ENCODE results near the gene ATG2A. TPM values are rescaled to one million over a fixed set of nuclear protein-coding genes. Genes with fewer than 3 reads are reported as not detected.
A peak's percentile ranks its signal among the peaks of the same experiment; 100 is the strongest.

Gene ATG2A
- total and polyA plus RNA-seq, 2 donors from 2014 or later = 16.8 to 26.9 TPM

DNA sequence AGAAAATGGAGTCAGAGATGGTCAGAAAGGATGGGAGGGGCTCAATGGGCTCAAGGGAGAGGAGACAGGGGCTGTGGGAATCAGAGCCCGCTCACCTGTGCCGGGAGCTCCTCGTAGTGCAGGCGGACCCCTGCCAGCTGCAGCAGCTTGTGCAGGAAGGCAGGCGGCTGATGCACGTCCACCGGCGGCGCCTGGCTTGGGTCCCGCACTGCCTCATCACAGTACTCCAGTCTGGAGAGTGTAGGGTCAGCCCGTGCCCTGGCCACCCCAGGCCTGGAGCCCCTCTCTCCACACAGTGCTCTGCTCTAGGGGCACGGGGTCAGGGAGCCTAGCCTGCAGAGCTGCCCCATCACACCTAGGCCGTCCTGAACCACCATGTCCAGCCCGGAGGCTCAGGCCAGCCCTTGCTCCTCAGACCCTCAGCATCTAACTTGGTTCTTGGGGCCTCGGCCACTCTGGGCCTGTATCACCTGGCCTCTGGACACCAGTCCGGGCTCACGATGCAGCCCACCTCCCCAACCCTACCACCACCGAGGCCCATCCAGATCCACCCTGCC, 3.8 kb downstream of the ATG2A start:
- Histone ChIP-seq H3K27ac (ENCODE audit: low read depth in 2 of 2, low read length in 2 of 2) (no peak overlapping the region), H3K9ac (ENCODE audit: low read length in 3 of 3) (no peak overlapping the region), H3K4me3 (ENCODE audit: low read length in 3 of 3) (no peak overlapping the region), H3K27me3 (ENCODE audit: control insufficient read depth, insufficient read depth, low read length) (no peaks in the 10 kb centered on the region), H3K4me1 (ENCODE audit: control insufficient read depth in 2 of 3, insufficient read depth in 2 of 3, low read depth in 1 of 3, low read length in 3 of 3) (peaks cover 0 to 15% (median 4%) of the 10 kb centered on the region in 3 donors), H3K9me3 (ENCODE audit: control insufficient read depth in 2 of 3, insufficient read depth in 1 of 3, low read length in 3 of 3) (no peaks in the 10 kb centered on the region), H3K36me3 (ENCODE audit: control insufficient read depth in 2 of 3, insufficient read depth in 3 of 3, low read length in 3 of 3) (peaks cover 0 to 38% (median 13%) of the 10 kb centered on the region in 3 donors)
- intact Hi-C loops (cut with DNase I) = no loop called here
- DNase-seq (no peak), FAIRE-seq (no peak)
- no peak for TF ChIP-seq CTCF (IDR thresholded peaks at IDR 0.05; ENCODE audit: borderline replicate concordance, extremely low read depth, insufficient read depth)

GRCh38 chr11:64911689-64912088, 5.3 kb downstream of the ATG2A start:
- Histone ChIP-seq H3K4me1 (ENCODE audit: control insufficient read depth in 2 of 3, insufficient read depth in 2 of 3, low read depth in 1 of 3, low read length in 3 of 3) (peaks cover 0 to 12% (median 4%) of the 10 kb centered on the region in 3 donors), H3K9ac (ENCODE audit: low read length in 3 of 3) (no peak overlapping the region), H3K9me3 (ENCODE audit: control insufficient read depth in 2 of 3, insufficient read depth in 1 of 3, low read length in 3 of 3) (no peaks in the 10 kb centered on the region), H3K27ac (ENCODE audit: low read depth in 2 of 2, low read length in 2 of 2) (no peak overlapping the region), H3K4me3 (ENCODE audit: low read length in 3 of 3) (no peak overlapping the region), H3K36me3 (ENCODE audit: control insufficient read depth in 2 of 3, insufficient read depth in 3 of 3, low read length in 3 of 3) (peaks cover 0 to 44% (median 15%) of the 10 kb centered on the region in 3 donors), H3K27me3 (ENCODE audit: control insufficient read depth, insufficient read depth, low read length) (no peaks in the 10 kb centered on the region)
- no peak for FAIRE-seq
- intact Hi-C loops (cut with DNase I) = no loop called here
- no peak for TF ChIP-seq CTCF (IDR thresholded peaks at IDR 0.05; ENCODE audit: borderline replicate concordance, extremely low read depth, insufficient read depth)
- no peak for DNase-seq

DNA sequence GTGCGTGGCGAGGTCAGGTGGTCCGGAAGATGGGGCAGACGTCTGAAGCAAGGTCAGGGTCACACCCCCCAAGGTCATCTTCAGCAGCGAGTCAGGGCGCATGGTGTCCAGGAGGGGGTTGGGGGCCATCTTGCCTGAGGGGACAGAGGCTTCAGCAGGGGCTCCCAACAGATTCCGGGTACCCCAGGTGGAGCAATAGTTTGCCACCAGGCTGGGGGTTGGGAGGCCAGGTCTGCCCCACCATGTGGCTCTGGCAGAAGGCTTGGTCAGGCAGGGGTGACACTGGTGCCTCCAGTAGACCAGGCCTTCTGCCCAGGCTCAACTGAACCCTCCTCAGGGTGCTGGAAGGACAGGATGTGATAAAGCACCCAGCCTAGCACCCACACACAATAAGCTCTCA, 5.9 kb downstream of the ATG2A start:
- no peak for FAIRE-seq
- no peak overlapping the region for H3K4me3 ChIP-seq (ENCODE audit: low read length in 3 of 3)
- TF ChIP-seq CTCF (IDR thresholded peaks at IDR 0.05; ENCODE audit: borderline replicate concordance, extremely low read depth, insufficient read depth) = no peak

More for the DNA sequence above, 5.9 kb downstream of the ATG2A start:
- DNase-seq = peak in 1 of 5 donors; percentile 59
- Histone ChIP-seq H3K27me3 (ENCODE audit: control insufficient read depth, insufficient read depth, low read length) (no peaks in the 10 kb centered on the region), H3K9me3 (ENCODE audit: control insufficient read depth in 2 of 3, insufficient read depth in 1 of 3, low read length in 3 of 3) (no peaks in the 10 kb centered on the region), H3K4me1 (ENCODE audit: control insufficient read depth in 2 of 3, insufficient read depth in 2 of 3, low read depth in 1 of 3, low read length in 3 of 3) (peaks cover 0 to 7% (median 4%) of the 10 kb centered on the region in 3 donors), H3K36me3 (ENCODE audit: control insufficient read depth in 2 of 3, insufficient read depth in 3 of 3, low read length in 3 of 3) (peaks cover 0 to 44% (median 15%) of the 10 kb centered on the region in 3 donors), H3K9ac (ENCODE audit: low read length in 3 of 3) (no peak overlapping the region), H3K27ac (ENCODE audit: low read depth in 2 of 2, low read length in 2 of 2) (no peak overlapping the region)
- intact Hi-C loops (cut with DNase I) = no loop called here
